ENCODE measurements around the gene LRIG3. TPM values are rescaled to one million over a fixed set of nuclear protein-coding genes. Genes with fewer than 3 reads are reported as not detected.

Gene LRIG3
- total RNA-seq, 3 donors from 2014 or later (not counting 1 experiment from before 2014, with no cell fraction given) = 0.18 TPM; not detected in 2

DNA sequence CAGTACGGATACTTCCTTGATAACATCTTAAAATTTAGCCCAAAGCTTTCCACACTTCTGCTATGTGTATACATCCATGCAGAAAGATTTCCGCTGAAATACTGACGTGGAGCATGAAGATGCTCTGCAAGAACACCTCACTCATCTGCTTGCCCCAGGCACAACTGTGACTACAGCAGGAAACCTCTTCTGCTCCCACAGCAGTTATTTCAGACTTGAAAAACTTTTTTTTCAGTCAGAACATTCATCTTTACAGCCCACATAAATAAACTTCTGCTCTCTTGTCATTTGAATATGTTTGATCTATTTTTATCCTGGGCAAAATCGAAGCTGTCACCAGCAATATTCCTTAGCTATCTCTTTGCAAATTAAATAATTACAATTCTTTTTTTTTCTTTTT is 6.8 kb upstream of the LRIG3 start:
- no peaks in the 10 kb centered on the region for H3K9me3 ChIP-seq (ENCODE audit: control insufficient read depth, insufficient read depth, low read length)
- no peak overlapping the region for H3K4me3 Mint-ChIP-seq
- no peak overlapping the region for H3K27ac Mint-ChIP-seq
- H3K4me3 ChIP-seq (ENCODE audit: low read length) = no peak overlapping the region
- DNase-seq (no peak), ATAC-seq (no peak)
- H3K4me1 ChIP-seq (ENCODE audit: control insufficient read depth, insufficient read depth, low read length) = no peaks in the 10 kb centered on the region
- WGBS (ENCODE audit: insufficient coverage) = 75% methylated on average over 4 of the region's 4 CpGs
- intact Hi-C loops (cut with micrococcal nuclease) = no loop called here
- H3K27me3 Mint-ChIP-seq (ENCODE audit: low read depth in 2 of 2) = no peaks in the 10 kb centered on the region
- H3K36me3 Mint-ChIP-seq = no peaks in the 10 kb centered on the region
- TF ChIP-seq, protein P1, sequence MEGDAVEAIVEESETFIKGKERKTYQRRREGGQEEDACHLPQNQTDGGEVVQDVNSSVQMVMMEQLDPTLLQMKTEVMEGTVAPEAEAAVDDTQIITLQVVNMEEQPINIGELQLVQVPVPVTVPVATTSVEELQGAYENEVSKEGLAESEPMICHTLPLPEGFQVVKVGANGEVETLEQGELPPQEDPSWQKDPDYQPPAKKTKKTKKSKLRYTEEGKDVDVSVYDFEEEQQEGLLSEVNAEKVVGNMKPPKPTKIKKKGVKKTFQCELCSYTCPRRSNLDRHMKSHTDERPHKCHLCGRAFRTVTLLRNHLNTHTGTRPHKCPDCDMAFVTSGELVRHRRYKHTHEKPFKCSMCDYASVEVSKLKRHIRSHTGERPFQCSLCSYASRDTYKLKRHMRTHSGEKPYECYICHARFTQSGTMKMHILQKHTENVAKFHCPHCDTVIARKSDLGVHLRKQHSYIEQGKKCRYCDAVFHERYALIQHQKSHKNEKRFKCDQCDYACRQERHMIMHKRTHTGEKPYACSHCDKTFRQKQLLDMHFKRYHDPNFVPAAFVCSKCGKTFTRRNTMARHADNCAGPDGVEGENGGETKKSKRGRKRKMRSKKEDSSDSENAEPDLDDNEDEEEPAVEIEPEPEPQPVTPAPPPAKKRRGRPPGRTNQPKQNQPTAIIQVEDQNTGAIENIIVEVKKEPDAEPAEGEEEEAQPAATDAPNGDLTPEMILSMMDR (IDR thresholded peaks at IDR 0.05) = no peak
- H3K9me3 Mint-ChIP-seq = peaks cover 6 to 9% of the 10 kb centered on the region in 2 donors
- no peak overlapping the region for H3K27ac ChIP-seq (ENCODE audit: low read length)
- H3K4me1 Mint-ChIP-seq = no peaks in the 10 kb centered on the region
- no peaks in the 10 kb centered on the region for H3K36me3 ChIP-seq (ENCODE audit: control insufficient read depth, insufficient read depth, low read length)
- H3K27me3 ChIP-seq (ENCODE audit: control insufficient read depth, insufficient read depth, low read length) = no peaks in the 10 kb centered on the region

DNA sequence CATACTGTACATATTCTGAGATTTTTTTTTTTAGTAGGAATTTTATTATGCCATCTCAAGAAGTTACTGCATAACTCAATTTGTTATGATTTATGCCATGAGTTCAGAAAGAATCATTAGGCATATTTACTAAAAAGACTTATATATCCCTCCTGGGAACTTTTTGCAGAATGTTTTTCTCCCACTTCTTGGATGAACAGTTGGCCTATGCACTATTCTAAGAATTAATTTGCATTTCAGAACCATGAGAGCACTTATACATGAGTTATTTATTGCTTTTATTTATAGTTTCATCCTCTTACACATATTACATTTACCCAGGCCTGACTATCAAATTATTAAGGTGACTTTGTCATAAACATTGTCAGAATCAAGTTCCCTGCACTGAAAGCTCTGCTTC is 6.3 kb upstream of the LRIG3 start:
- no peaks in the 10 kb centered on the region for H3K27me3 Mint-ChIP-seq (ENCODE audit: low read depth in 2 of 2)
- intact Hi-C loops (cut with micrococcal nuclease) = no loop called here
- no peak overlapping the region for H3K4me3 Mint-ChIP-seq
- peaks cover 3 to 6% of the 10 kb centered on the region in 2 donors for H3K9me3 Mint-ChIP-seq
- no peak for DNase-seq
- Histone ChIP-seq H3K9me3 (ENCODE audit: control insufficient read depth, insufficient read depth, low read length) (no peaks in the 10 kb centered on the region), H3K27ac (ENCODE audit: low read length) (no peak overlapping the region), H3K4me1 (ENCODE audit: control insufficient read depth, insufficient read depth, low read length) (no peaks in the 10 kb centered on the region), H3K4me3 (ENCODE audit: low read length) (no peak overlapping the region), H3K36me3 (ENCODE audit: control insufficient read depth, insufficient read depth, low read length) (no peaks in the 10 kb centered on the region), H3K27me3 (ENCODE audit: control insufficient read depth, insufficient read depth, low read length) (no peaks in the 10 kb centered on the region)
- H3K4me1 Mint-ChIP-seq = no peaks in the 10 kb centered on the region
- TF ChIP-seq, protein P1 (IDR thresholded peaks at IDR 0.05) = no peak
- H3K27ac Mint-ChIP-seq = no peak overlapping the region
- H3K36me3 Mint-ChIP-seq = no peaks in the 10 kb centered on the region
- no peak for ATAC-seq

DNA sequence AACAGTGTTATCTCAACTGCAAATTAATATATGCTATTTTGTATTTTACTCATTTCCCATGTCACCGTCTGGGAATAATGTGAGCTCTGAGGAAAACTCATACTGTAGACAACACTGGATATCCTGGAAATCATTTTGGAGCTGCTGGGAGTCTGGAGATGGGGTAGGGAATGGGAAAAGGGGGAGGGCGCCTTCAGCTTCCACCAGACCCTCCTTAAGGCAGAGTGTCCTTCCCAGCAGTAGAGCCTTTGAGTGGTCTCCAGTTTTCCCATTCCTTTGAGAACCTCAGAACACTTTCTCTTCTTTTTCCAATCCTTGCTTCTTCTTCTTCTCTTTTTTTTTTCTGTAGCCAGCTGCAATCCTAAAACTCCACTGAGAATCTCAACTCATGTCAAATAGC is 5.4 kb upstream of the LRIG3 start:
- H3K27me3 ChIP-seq (ENCODE audit: control insufficient read depth, insufficient read depth, low read length) = no peaks in the 10 kb centered on the region
- H3K4me1 ChIP-seq (ENCODE audit: control insufficient read depth, insufficient read depth, low read length) = no peaks in the 10 kb centered on the region
- Mint-ChIP-seq H3K36me3 (no peaks in the 10 kb centered on the region), H3K4me1 (no peaks in the 10 kb centered on the region), H3K27me3 (ENCODE audit: low read depth in 2 of 2) (no peaks in the 10 kb centered on the region), H3K4me3 (no peak overlapping the region), H3K27ac (no peak overlapping the region), H3K9me3 (peaks cover 0 to 5% of the 10 kb centered on the region in 2 donors)
- TF ChIP-seq, protein P1 (IDR thresholded peaks at IDR 0.05) = no peak
- no peak for DNase-seq
- no peaks in the 10 kb centered on the region for H3K36me3 ChIP-seq (ENCODE audit: control insufficient read depth, insufficient read depth, low read length)
- WGBS (ENCODE audit: insufficient coverage) = 60% methylated on average over 1 of the region's 2 CpGs
- H3K9me3 ChIP-seq (ENCODE audit: control insufficient read depth, insufficient read depth, low read length) = no peaks in the 10 kb centered on the region
- no peak overlapping the region for H3K4me3 ChIP-seq (ENCODE audit: low read length)
- H3K27ac ChIP-seq (ENCODE audit: low read length) = no peak overlapping the region
- no peak for ATAC-seq
- intact Hi-C loops (cut with micrococcal nuclease) = no loop called here

DNA sequence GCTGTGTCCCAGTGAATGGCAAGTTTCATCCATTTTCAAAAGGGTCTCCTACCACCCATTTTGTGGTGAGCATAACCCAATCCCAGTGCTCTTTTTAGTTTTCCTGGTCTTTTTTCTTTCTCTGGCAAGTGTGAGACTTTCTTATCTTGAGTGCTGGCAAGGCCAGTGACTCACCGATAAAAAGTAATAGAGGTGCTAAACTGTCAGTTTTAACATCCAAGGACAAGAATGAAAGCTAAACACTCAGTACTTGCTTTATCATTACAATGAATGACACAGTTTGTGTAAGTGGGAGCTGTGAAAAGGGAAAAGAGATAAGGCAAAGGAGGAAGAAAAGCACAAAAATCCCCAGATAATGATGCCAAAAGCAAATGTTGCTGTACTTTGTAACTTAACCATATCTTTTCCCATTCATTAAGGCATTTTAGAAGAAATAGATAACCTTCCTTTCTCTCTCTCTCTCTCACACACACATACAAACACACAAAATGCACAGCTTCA is 4.9 kb upstream of the LRIG3 start:
- Mint-ChIP-seq H3K27ac (no peak overlapping the region), H3K36me3 (no peaks in the 10 kb centered on the region), H3K4me1 (no peaks in the 10 kb centered on the region), H3K9me3 (peaks cover 0 to 5% of the 10 kb centered on the region in 2 donors), H3K4me3 (no peak overlapping the region), H3K27me3 (ENCODE audit: low read depth in 2 of 2) (peaks cover 0 to 3% of the 10 kb centered on the region in 2 donors)
- Histone ChIP-seq H3K36me3 (ENCODE audit: control insufficient read depth, insufficient read depth, low read length) (no peaks in the 10 kb centered on the region), H3K27ac (ENCODE audit: low read length) (no peak overlapping the region), H3K27me3 (ENCODE audit: control insufficient read depth, insufficient read depth, low read length) (no peaks in the 10 kb centered on the region), H3K4me3 (ENCODE audit: low read length) (no peak overlapping the region), H3K9me3 (ENCODE audit: control insufficient read depth, insufficient read depth, low read length) (no peaks in the 10 kb centered on the region), H3K4me1 (ENCODE audit: control insufficient read depth, insufficient read depth, low read length) (no peaks in the 10 kb centered on the region)
- no peak for ATAC-seq
- intact Hi-C loops (cut with micrococcal nuclease) = no loop called here
- no peak for DNase-seq
- no CpG with 5 or more reads among the region's 1 CpG for WGBS (ENCODE audit: insufficient coverage)
- TF ChIP-seq, protein P1 (IDR thresholded peaks at IDR 0.05) = no peak
